Measurements from ENCODE around the gene CHRNE. TPM values are rescaled to one million over a fixed set of nuclear protein-coding genes. Genes with fewer than 3 reads are reported as not detected.
A peak's percentile ranks its signal among the peaks of the same experiment; 100 is the strongest.

The CHRNE gene
- total RNA-seq, 1 donor from 2014 or later: 0.69 TPM

DNA sequence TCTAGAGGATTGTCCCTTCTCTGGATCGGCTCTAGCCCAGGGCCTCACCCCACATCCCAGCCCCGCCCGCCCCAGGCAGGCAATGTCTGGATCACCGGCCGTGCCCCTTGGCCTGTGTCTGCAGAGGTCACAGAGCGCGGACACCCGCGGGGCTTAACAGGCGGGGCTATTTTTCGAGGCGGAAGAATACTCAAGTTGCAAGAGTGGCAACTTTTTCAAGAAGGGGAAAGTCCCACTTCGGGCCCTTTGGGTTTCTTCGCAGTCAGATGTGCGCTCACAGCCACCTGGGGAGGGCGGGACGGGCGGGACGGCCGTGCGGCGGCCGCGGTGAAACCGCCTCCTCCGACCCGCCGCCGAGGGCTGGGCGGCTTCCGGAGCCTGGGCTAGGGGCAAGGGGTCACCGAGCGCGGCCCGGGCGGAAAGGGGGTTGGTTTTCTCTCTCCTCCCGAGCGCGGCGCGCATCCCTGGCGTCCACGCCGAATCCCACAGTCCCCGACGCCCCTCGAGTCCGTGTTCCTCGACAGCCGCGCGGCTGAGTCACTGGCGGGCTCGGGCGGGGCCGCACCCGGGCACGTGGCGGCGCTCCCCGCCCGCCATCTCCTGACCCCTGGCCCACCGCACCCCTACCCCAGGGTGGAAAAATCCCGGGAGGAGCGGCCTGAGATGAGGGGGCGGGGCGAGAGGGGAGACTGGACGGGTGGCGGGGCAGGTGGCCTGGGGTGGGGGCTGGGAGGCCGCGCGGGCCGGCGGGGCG is 46.6 kb upstream of the CHRNE start:
- Mint-ChIP-seq H3K4me3 (ENCODE audit: unreplicated experiment) (peak overlapping the region; percentile 79), H3K27ac (ENCODE audit: unreplicated experiment) (peak overlapping the region; percentile 38), H3K27me3 (ENCODE audit: unreplicated experiment) (peaks cover 7% of the 10 kb centered on the region), H3K9me3 (ENCODE audit: unreplicated experiment) (peaks cover 17% of the 10 kb centered on the region), H3K4me1 (ENCODE audit: low read depth, unreplicated experiment) (peaks cover 32% of the 10 kb centered on the region), H3K36me3 (ENCODE audit: unreplicated experiment) (peaks cover 5% of the 10 kb centered on the region)
- DNase-seq: peak; percentile 74
- TF ChIP-seq, protein P1, sequence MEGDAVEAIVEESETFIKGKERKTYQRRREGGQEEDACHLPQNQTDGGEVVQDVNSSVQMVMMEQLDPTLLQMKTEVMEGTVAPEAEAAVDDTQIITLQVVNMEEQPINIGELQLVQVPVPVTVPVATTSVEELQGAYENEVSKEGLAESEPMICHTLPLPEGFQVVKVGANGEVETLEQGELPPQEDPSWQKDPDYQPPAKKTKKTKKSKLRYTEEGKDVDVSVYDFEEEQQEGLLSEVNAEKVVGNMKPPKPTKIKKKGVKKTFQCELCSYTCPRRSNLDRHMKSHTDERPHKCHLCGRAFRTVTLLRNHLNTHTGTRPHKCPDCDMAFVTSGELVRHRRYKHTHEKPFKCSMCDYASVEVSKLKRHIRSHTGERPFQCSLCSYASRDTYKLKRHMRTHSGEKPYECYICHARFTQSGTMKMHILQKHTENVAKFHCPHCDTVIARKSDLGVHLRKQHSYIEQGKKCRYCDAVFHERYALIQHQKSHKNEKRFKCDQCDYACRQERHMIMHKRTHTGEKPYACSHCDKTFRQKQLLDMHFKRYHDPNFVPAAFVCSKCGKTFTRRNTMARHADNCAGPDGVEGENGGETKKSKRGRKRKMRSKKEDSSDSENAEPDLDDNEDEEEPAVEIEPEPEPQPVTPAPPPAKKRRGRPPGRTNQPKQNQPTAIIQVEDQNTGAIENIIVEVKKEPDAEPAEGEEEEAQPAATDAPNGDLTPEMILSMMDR (IDR thresholded peaks at IDR 0.05; ENCODE audit: partially characterized antibody, unreplicated experiment): no peak

DNA sequence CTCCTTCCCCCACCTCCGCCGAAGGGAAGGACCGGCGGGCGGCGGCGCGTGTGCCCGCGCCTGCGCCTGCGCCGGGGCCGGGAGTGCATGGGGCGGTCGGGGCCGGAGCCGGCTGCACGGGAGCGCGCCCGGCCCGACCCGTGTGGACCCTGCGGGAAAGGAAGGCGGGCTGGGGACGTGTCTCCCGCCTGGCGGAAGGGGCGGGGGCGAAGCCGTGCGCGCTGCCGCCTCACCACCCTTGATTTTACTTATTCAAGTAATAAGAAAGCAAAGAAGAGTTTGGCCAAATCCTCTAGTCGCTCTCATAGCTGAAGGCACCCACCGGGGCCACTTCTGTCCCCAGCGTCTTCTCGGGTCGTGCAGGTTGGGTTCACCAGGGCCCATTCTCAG is 46.0 kb upstream of the CHRNE start:
- Mint-ChIP-seq H3K27me3 (ENCODE audit: unreplicated experiment) (peaks cover 6% of the 10 kb centered on the region), H3K36me3 (ENCODE audit: unreplicated experiment) (peaks cover 5% of the 10 kb centered on the region), H3K27ac (ENCODE audit: unreplicated experiment) (peak overlapping the region; percentile 98), H3K4me3 (ENCODE audit: unreplicated experiment) (peak overlapping the region; percentile 100), H3K9me3 (ENCODE audit: unreplicated experiment) (peaks cover 12% of the 10 kb centered on the region), H3K4me1 (ENCODE audit: low read depth, unreplicated experiment) (peaks cover 31% of the 10 kb centered on the region)
- TF ChIP-seq, protein P1 (IDR thresholded peaks at IDR 0.05; ENCODE audit: partially characterized antibody, unreplicated experiment): no peak
- DNase-seq: peak; percentile 78

DNA sequence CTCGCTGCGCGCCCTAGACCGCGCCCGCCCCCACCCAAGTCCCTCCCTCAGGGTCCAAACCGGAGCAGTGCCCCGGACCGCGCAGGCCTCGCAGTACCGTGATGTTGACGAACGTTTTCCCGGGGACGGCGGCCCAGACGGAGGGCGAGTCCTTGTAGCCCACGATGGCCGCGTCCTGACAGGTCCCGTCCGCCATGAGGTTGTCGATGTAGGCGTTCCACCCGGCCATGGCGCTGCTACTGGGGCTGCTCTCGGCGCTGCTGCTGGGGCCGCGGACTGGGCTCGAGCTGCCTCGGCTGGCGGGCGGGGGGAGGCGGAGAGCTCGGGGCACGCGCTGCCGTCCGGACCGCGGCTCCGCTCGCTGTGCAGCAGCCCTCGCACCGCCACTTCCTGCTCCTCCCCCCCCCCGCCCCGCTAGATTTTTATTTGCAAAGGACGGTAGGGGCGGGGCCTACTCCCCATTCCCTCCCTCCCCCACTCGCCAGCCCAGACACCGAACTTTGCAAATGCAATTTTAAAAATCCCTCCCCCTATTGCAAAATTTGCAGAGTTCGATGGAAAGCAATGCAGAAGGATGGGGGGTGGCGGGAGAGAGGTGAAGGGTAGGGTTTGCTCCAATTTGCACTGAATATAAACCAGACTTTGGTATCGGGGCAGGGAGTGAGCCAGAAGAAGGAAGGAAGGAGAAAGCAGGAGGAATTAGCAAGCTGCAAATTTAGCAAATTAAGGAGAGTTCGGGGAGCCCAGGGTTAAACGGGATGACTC is 45.5 kb upstream of the CHRNE start, which contains the start of gene PFN1:
PFN1 (minus strand) TSS at position 365 of the 765 bp plus-strand sequence; CDS start at position 229, 136 bp downstream.
- H3K36me3 Mint-ChIP-seq (ENCODE audit: unreplicated experiment): peaks cover 5% of the 10 kb centered on the region
- TF ChIP-seq, protein P1 (IDR thresholded peaks at IDR 0.05; ENCODE audit: partially characterized antibody, unreplicated experiment): no peak
- peaks cover 29% of the 10 kb centered on the region for H3K4me1 Mint-ChIP-seq (ENCODE audit: low read depth, unreplicated experiment)
- peak within 1 kb of the TSS; percentile 100 for H3K4me3 Mint-ChIP-seq (ENCODE audit: unreplicated experiment)
- peaks cover 10% of the 10 kb centered on the region for H3K9me3 Mint-ChIP-seq (ENCODE audit: unreplicated experiment)
- H3K27ac Mint-ChIP-seq (ENCODE audit: unreplicated experiment): peak within 1 kb of the TSS; percentile 98
- DNase-seq: peak; percentile 84
- peaks cover 5% of the 10 kb centered on the region for H3K27me3 Mint-ChIP-seq (ENCODE audit: unreplicated experiment)

DNA sequence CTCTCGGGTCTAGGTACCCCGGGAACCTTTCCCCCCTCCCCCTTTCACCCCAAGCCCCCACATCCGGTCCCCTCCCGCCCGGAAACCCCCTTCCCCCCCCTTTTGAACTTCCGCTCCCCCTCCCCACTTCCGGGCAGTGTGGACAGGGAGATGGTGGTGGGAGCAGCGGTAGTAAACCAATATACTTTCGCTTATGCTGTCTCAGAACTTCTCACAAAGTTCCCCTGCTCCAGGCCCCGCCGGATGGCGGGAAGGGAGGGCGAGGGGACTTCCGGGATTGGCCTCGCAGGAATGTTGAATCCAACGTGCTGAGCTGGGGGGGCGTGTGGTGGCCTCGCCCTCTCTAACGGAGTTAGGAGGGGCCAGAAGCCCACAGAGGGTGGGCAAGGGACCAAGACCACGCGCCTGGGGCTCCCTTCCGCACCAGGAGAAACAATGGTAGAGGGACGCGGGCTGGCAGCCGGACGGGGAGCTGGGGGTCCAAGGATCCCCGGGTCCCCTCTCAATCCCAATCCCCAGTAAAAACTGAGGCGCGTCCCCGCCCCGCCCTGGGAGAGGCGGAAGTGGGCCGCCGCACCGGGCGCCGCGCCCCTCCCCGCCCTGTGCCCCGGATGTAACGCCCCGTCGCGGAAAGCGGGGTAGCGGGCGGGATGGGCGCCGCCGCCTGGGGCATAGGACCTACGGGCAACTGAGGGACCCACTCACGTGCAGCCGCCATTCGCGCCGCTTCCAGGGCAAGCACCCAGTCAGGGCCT is 44.7 kb upstream of the CHRNE start:
- TF ChIP-seq, protein P1 (IDR thresholded peaks at IDR 0.05; ENCODE audit: partially characterized antibody, unreplicated experiment): no peak
- Mint-ChIP-seq H3K27ac (ENCODE audit: unreplicated experiment) (no peak overlapping the region), H3K4me1 (ENCODE audit: low read depth, unreplicated experiment) (peaks cover 25% of the 10 kb centered on the region), H3K4me3 (ENCODE audit: unreplicated experiment) (peak overlapping the region; percentile 95), H3K36me3 (ENCODE audit: unreplicated experiment) (peaks cover 5% of the 10 kb centered on the region), H3K27me3 (ENCODE audit: unreplicated experiment) (peaks cover 3% of the 10 kb centered on the region), H3K9me3 (ENCODE audit: unreplicated experiment) (peaks cover 8% of the 10 kb centered on the region)
- DNase-seq: peak; percentile 71

All from glutamatergic neuron (in vitro differentiated cells).